Hematopoietic multipotent progenitor cell treated with erythropoietin and hydrocortisone succinate and interleukin-3 and kit ligand, for 4 days (in vitro differentiated cells): ENCODE results near the gene SH3BGRL2.
"Not testable (repeated sequence)": the region's sequence is repeated elsewhere in the genome, so short reads cannot be mapped to it uniquely, and the experiment has no call there.

Experiments used
- DNase-seq: peaks from one replicate; pipeline ENCODE4 v3.0.0-alpha.2; 2015

Gene SH3BGRL2

DNA sequence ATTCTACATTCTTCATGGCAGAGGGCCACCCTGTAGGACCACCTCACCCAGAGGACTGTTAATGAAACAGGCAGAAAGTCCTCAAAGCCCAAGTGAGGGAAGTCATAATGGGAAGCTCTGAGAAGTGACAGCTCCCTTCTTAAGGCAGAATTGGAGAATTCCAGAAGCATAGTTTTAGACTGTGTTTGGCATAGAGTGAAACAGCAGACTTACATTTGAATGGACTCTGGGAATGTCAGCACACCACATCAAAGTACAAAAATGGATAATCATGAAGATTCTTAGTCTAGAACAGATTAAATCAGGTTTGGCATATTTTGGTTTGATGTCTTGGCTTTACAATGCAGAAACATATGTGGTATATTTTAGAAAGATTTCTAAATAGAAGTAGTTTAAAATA, 17.9 kb downstream of the SH3BGRL2 start:
- DNase-seq: no peak

DNA sequence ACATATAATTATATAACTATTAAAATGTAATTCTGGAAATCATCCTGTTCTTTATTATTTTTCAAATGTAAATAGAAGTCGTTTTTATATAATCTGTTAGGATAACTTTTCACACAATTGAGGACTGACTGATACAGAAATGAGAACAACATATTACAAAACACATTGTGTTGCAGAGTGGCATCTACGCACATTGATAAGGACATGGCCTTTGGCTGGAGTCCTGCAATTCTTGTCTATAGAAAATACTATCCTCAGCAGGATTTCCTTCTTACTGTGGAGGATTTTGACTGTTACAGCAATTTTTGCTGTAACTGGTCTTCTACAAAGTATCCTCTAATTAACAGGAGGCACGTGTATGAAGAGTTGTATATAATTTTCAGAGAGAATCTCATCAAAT, 19.8 kb downstream of the SH3BGRL2 start:
- no peak for DNase-seq

DNA sequence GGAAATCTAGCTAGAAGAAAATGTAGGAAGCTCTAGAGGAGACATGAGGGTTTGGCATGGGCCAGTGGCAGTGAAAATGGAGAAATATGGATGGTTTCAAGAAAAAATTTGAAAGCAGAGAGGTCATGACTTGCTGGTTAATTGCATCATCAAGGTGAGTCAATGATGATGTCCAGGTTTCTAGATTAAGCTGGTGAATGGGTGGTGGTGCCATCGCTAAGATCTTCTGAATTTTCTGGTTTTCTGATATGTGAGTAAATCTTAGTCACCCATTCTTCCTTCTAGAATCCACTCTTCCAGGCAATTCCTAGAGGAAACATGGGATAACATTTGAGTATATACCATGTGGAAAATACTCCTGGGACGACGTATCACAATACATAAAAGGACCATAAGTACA, 25.0 kb downstream of the SH3BGRL2 start:
- no peak for DNase-seq

DNA sequence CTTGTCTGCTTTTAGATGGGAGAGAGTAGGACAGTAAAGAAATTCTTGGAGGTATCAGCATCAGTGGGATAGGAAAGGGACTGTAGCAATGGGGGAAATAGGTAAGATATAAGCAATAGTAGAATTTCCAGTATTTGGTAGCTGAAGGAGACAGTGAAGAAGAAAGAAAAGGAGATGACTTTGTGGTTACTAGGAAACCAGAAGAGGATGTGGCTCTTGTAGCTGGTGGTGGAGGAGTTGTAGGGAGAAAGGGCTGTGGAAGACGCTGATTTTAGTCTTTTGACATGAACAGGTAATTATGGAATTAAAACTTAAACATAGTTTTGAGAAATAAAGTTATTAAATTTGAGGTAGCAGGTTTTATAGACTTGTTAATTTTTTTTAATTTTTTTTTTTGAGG, 26.1 kb downstream of the SH3BGRL2 start:
- DNase-seq: peak; percentile 20

DNA sequence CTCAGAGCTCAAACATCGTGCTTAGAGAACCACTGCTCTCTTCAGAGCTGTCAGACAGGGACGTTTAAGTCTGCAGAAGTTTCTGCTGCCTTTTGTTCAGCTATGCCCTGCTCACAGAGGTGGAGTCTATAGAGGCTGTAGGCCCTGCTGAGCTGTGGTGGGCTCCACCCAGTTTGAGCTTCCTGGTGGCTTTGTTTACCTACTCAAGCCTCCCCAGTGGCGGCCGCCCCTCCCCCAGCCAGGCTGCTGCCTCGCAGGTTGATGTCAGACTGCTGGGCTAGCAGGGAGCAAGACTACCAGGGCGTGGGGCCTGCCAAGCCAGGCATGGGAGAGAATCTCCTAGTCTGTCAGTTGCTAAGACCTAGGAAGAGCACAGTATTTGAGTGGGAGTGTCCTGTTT, 32.5 kb downstream of the SH3BGRL2 start:
- DNase-seq: not testable (repeated sequence)

DNA sequence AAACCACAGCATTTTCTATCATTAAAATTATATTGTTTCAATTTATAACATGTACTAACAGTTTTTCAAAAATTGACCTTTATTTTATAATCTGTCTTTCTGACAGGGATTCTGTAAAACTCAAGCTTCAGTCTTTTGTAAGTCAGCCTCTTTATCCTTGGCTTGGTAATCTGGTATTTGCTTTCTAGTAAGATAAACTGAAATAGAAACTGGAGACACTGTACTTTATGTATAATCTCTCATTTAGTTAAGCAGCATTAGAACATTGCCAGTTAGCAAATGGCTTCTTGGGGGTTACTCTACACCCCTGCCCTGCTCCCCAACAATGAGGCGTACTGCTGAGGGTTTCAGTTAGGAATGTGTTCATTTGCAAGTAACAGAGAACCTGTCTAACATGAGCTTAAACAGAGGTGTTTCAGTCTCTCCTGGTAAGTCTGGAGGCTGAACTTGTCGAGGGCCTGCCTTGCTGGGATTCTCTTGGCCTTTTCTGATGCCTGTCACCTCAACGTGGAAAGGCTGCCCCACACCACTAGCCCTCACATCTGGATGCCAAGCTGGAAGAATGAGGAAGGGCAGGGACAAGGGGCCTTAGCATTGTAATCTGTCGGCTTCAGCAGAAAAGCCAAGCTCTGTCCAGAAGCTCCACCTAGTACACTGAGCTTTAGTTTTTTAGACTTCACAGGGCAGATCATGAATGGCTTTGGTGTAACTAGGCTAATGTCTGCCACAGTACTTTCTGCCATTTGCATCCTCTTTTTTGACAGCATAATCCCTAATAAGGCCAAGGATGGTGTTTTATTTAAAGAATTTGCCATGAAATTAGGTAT, 34.8 kb downstream of the SH3BGRL2 start:
- DNase-seq: no peak

DNA sequence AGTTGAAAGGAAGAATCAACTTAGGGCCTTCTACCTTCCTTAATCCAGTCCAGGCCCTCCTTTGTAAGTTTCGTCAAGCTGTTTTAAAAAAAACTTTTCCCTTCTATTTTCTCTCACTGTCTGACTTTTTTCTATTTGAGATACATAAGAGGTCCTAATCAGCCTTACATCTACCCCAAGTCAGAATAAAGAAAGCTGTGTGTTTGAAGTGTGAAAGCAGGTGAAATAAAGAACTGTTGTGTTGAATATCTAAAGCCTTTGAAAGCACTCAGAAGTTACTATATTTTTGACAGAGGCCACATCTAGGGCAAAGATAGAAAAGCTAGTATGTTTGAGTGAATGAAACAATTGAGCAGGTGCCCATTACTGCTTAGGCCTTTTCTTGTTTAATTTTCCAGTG, 35.5 kb downstream of the SH3BGRL2 start:
- DNase-seq: no peak

DNA sequence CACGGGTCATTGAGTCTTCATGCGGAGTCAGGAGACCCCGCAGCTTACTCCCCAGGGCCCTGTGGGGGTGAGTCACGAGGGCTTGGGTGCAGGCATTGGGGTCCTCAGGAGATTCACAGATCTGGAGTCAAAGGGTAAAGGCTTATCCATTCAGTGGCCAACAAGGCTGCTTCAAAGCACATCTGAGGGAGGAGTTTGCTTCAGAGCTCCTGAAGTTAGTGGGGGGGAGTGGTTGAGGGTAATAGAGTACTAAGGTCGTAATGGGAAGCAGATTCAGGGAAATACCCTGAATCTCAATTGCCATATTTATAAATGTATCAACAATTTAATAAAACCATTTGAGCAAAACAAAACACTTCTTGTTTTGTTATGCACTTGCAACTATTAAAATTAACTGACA, 37.3 kb downstream of the SH3BGRL2 start:
- DNase-seq: no peak

DNA sequence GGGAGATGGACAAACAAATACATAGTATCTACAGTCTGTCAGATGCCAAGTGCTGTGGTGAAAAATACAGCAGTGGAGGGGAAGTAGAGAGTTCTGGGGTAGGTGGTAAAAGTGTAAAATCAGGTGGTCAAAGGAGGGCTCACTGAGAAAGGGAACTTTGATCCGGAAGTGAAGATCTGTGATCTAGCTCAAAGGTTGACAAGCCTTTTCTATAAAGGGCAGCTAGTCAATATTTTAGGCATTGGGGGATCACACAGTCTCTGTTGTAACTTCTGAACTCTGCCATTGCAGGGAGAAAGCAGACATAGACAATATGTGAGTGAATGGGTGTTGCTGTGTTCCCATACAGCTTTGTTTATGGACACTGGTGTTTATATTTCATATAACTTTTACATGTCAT, 38.6 kb downstream of the SH3BGRL2 start:
- no peak for DNase-seq

DNA sequence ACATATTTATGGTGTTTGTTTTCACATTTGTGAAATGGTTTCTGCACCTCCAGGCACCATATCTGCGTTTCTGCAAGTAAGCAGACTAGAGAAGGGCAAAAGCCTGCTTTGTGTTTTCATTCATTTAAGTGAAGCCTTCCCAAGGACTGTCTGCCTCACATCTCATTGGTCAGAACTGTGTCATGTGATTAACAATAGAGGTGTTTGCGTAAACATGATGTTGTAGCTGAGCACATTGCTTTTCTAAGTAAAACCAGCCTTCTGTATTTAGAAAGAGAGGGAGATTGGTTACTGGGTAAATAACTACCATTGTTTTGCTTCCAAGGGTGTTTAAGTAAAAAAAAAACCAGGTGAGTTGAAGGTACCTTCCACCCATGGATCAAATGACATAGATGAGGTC, 39.7 kb downstream of the SH3BGRL2 start:
- DNase-seq: no peak

DNA sequence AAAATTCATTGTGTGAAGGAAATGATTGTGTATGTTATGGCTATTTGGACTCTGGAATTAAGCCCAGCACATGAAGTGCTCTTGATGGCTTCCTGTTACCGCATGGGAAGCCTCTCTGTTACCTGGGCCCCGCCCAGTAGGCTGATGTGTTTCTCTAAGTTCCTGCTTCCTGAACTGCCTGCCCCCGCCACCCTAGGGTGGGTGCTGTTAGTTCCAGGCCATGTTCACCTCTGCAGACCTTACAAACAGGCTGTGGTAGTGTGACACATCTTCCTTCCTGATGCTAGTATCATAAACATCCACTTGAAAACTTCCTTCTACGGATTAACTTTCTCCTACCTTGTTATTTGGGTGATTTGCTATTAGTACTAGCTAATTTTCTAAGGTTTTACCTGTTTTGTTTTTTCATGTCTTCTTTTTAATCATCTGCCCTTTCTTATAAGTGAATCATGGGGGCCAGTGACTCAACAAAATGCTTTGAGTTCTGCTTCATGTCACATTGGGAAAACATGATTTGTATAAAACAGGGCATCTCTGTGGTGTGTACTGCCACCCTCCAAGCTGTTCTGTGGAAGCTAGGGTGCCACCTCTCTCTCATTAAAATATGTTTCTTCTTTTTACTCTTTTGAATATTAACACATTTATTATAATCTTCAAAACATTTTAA, 40.6 kb downstream of the SH3BGRL2 start:
- DNase-seq: peak; percentile 27

DNA sequence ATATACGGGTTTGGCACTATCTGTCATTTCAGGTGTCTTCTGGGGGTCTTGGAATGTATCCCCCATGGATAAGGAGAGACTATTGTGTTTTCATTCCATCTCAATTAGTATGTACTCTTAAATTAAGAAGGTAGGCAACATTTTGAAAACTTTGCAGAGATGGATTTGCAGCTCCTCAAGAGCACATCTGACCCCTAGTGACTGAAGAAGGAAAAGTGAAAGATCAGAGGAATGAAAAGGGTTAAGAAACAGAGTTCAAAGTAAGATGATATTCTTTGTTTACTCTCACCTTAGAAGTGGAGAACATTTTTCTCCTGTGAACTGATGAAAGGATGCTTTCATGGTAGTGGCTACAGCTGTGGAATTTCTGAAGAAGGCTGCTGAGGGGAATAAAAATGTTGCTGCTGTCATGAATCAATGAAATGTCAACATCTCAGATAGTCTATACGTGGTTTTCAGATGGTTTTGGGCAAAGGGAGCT, 41.5 kb downstream of the SH3BGRL2 start:
- peak; percentile 72 for DNase-seq

DNA sequence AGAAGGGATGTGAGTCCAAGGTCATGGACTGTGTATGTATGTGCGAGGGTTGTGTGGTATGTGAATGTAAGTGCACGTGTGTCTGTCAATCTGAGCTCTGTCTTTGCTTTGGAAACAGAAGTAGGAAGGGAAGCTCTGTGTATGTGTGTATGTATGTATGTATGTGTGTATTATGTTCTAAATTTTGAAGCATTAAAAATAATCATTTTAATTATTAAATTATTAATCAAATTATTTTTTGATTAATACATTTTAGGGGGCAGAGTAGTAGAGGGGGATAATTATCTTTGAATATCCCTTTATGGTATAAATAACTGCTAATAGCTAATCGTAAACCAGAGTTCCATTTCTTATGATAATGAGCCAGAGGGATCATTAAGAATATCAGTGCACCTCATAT, 42.8 kb downstream of the SH3BGRL2 start:
- no peak for DNase-seq

DNA sequence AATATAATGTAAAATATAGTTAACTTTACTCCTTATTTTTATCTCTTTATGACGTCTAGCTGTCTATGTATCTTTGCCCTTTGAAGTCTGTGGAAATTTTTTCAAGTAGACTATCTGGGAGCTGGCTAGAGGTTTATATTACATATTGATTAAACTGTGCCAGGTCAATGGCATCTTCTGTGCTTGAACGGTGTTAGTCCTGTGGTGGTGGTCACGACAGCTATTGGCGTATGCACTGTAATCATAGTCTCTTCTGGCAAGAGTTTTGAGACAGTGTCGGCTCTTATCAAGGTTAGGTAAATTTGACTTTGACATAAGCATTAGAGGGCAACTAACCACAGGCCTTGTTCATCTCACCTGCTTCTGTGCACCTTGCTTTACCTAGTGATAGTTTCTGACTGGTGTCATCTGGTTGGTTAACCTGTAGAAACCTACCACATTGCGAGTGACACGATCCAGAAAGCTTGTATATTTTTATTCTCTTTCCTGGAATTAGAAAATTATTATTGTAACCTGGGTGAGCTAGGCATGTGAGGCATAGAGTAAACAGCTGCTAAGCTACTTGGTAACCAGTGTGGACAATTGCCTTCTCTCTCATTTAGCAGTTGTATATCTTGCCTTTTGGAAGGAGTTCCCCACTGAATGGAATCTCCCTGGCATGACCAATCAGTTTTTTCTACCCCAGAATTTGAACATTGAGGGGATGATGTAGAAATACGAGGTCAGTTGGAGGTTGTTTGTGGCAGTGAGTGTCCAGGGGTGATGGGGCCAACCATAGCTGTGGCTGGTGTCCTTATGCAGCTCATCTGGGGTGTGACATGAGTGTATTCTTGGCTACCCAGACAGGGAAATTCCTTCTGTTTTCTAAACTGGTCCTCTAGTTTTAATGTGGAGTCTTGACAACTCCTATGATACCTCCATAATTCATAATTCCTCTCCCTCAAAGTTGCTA, 45.9 kb downstream of the SH3BGRL2 start:
- no peak for DNase-seq

DNA sequence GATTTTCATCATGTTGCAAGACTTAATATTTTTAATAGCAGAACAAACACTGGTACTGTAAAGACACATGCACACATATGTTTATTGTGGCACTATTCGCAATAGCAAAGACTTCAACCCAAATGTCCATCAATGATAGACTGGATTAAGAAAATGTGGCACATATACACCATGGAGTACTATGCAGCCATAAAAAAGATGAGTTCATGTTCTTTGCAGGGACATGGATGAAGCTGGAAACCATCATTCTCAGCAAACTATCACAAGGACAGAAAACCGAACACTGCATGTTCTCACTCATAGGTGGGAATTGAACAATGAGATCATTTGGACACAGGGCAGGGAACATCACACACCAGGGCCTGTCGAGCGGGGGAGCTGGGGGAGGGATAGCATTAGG, 51.6 kb downstream of the SH3BGRL2 start:
- DNase-seq: not testable (repeated sequence)

DNA sequence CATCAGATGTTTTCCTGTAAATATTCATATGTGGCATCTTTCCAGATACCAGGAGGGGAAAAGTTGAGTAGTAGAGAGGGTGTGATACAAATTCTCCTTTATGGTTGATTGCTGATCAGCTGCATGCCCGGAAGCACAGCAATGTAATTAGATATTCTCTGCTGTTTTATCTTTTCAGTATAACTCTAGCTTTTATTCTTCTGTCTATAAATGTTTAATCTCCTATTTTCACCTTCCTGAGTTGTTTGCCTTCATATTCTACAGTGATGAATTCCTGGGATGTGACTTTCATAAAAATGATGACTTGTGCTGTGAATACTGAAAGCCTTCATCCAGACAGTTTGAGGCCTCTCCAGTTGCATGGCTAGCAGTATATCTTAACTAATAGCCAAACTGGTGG, 53.7 kb downstream of the SH3BGRL2 start:
- DNase-seq: no peak

DNA sequence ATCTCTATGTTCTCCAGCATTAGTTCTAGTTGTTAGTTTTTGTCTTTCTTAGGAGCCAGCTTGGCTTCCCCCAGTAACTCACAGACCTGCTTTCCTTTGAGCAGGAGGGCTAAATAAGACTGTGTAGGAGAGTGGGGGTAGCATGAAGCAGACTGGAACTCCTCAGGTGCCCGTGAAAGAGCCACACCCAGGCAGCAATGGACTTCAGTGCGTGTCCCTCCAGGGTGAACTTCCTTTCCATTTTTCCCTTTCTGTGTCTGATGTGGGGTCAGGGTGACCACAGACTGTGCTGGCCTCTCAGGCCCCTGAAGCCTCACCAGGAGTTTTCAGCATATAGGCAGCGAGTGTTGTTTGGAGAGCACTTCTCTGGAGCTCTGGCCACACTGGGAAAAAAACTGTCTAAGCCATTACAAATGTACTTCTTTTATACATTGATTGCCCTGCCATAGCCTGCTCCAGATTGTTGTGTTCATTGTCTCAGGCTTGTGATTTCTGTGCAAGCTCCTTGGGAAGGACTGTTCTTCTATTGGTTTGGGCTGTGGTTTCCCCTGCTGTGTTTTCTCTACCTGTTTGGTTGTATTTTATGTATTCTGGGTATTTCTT, 55.7 kb downstream of the SH3BGRL2 start:
- no peak for DNase-seq

DNA sequence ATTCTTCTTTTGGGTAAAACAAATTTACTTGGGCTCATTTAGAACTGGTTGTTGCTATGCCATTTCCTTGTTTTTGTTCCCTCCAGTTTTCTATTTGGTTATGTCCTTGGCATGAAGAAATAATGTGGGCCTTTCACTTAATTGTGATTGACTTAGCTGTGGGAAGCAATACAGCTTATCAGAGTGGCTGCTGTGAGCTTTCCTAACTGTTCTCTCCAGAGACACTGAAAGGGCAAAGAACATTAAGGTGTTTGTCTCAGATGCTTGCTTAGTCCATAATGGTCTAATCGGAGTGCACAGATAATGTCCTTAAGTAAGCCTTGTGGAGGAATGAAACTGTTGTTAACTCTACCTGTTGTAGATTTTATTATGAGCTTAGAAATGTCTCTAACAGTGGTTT, 56.6 kb downstream of the SH3BGRL2 start:
- peak; percentile 31 for DNase-seq

DNA sequence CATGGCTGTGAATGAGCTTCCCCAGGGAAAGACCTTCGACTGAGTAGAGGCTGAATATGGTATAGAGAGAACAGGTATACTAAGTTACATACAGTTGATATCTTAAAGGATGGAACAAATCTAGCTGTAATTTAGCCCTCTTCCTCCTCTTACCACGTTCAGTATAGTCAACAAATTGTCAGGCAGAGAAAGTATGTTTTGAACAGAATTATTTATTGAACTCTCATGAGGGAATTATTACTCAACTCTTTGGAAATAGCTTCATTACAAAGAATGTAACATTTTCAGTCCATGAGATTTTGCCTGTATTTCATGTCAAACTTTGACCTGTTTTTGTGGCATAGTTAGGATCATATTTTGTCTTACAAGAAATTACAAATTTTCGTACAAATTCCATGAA, 63.0 kb downstream of the SH3BGRL2 start:
- no peak for DNase-seq

DNA sequence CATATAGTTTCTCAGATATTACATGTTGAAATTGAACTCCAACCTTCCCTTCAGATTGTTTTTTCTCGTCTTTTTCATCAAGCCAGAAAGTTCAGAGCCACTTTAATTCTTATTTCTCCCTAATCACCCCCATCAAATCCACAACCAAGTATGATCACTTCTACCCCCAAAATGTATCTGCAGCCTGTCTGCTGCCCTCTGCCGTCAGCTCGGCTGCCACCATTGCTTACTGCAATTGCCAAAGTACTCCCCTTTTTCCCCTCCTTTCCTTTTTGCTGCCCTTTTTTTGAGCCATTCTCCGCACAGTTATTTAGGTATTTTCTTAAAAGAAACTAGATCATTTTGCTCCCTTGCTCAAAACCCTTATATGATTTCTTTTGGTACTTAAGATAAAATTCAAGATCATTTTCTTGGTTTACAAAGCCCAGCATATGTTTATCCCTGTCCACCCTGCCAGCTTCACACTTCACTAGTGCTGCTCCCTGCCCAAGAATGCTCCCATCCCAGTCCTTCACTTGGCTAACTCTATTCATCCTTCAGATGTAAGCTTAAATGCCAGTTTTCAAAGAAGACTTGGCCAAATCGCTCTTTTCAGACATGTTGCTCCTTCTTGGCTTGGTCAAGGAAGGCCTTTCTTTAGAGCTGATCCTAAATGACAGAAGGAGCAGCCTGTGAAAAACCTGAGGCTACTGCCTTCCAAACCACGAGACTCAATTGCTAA, 63.7 kb downstream of the SH3BGRL2 start:
- no peak for DNase-seq

DNA sequence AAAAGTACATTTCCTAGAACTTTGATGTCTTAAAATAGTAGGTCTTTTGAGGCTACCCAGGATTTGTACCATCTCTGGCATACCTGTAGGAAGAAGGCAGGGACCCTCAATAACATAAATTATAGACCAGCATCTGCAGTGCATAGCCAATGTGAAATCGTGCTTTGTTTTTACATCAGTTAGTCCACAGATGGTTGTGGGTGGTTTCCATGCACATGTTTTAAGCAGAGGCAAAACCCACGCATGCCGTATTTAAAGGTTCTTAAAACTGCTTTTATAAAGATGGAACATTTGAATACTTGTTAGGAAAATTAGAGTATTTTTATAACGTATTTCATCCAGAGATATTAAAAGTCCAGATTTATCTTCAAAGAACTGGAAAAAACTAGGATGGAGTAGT, 66.3 kb downstream of the SH3BGRL2 start:
- no peak for DNase-seq

DNA sequence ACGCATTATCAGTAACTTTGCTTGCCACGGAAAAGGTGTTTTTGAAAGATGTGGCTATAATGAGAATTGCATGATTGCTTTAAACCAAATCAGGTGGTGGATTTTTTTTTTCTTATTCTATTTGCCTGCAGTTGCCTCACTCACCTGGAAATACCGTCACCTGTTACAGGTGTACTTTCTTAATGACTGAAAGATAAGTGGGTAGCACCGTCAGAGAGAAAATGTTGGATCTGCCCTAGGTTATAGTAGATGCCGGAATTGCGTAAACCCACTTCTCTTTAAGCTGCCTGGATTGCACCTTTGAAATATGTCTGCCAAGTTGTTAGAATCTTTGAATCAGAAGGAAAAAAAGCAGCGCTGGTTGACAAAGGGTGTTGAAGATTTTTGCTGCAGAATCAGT, 68.5 kb downstream of the SH3BGRL2 start:
- no peak for DNase-seq
